HepG2 (cell line): ENCODE data around the gene SRSF1. TPM values are rescaled to one million over a fixed set of nuclear protein-coding genes. Genes with fewer than 3 reads are reported as not detected.

Experiments
- ATAC-seq: fragments of 200-7000 bp; cut with Tn5 transposase; 3 replicates; pipeline ENCODE4 v1.9.1; 2020; ENCODE audit warnings: mild to moderate bottlenecking, moderate library complexity
- BruUV-seq: library from RNA; stranded (reverse); fragments of 400-500 nt; replicated peaks from 2 replicates; lab custom pipeline; 2021; lab: Mats Ljungman, UMichigan
- CTCF ChIA-PET: fragments of 300-600 bp; formaldehyde crosslinking; extraction: SDS; loops from one replicate; lab custom pipeline; 2021; ENCODE audit warnings: low total read pairs, inconsistent platforms, low intra/inter-chr PET ratio; lab: Yijun Ruan, JAX
- POLR2A ChIA-PET: fragments of 350-600 bp; sonication (Branson Sonifier 250); formaldehyde crosslinking; loops from one replicate; lab custom pipeline; 2020; ENCODE audit warnings: antibody characterized with exemption, inconsistent platforms; lab: Yijun Ruan, JAX
- DNase-seq: peaks from one replicate; pipeline ENCODE4 v3.0.0-alpha.2; 2015; ENCODE audit warnings: low spot score
- FAIRE-seq: peaks from 3 replicates; lab custom pipeline; 2011; peaks lifted over from hg19 to GRCh38; lab: Jason Lieb, UNC
- H2AFZ ChIP-seq: one replicate; pipeline ENCODE4 v1.6.1; 2011; ENCODE audit warnings: low read length, inconsistent platforms
- H3K27ac ChIP-seq: fragments of 300-600 bp; 3 replicates; pipeline ENCODE4 v1.8.0; 2011; ENCODE audit warnings: mixed run types, mild to moderate bottlenecking, mixed read lengths, low read length, inconsistent platforms; ENCODE audit not compliant: insufficient read depth; ENCODE audit errors: extremely low read length
- H3K27me3 ChIP-seq, 2 experiments: fragments of 200-600 bp in 1 of 2; 2 replicates in 1 of 2; 3 replicates in 1 of 2; pipeline versions ENCODE4 v1.6.0 to v1.8.0; 2011; ENCODE audit warnings: low read length in 2 of 2, mild to moderate bottlenecking in 2 of 2, moderate library complexity in 2 of 2, inconsistent platforms in 1 of 2; ENCODE audit not compliant: insufficient read depth in 2 of 2, control insufficient read depth in 1 of 2
- H3K36me3 ChIP-seq, 2 experiments: fragments of 200-600 bp in 1 of 2; replicated peaks in 1 of 2; 2 replicates in 1 of 2; 3 replicates in 1 of 2; pipeline versions ENCODE4 v1.5.1 to v1.8.0; 2011; ENCODE audit warnings: low read length in 2 of 2, inconsistent platforms in 1 of 2; ENCODE audit not compliant: insufficient read depth in 2 of 2, control insufficient read depth in 1 of 2
- H3K4me1 ChIP-seq: 2 replicates; pipeline ENCODE4 v1.5.1; 2012; ENCODE audit warnings: low read length, inconsistent platforms; ENCODE audit not compliant: insufficient read depth
- H3K4me2 ChIP-seq: 2 replicates; pipeline ENCODE4 v1.6.0; 2011; ENCODE audit warnings: low read depth, low read length, inconsistent platforms
- H3K4me3 ChIP-seq, 3 experiments: fragments of 200-600 bp in 1 of 3; sonication (generic), shearing (Covaris generic) in 1 of 3; replicated peaks in 1 of 3; 2 replicates each; pipeline ENCODE4 v1.5.1; 2011 to 2016; ENCODE audit warnings: low read length in 3 of 3, inconsistent platforms in 2 of 3, low read depth in 2 of 3, mild to moderate bottlenecking in 2 of 3, control low read depth in 1 of 3, mixed read lengths in 1 of 3; ENCODE audit not compliant: insufficient read depth in 1 of 3
- H3K79me2 ChIP-seq: one replicate; pipeline ENCODE4 v1.6.1; 2011; ENCODE audit warnings: low read length, inconsistent platforms; ENCODE audit not compliant: insufficient read depth
- H3K9ac ChIP-seq: 2 replicates; pipeline ENCODE4 v1.6.0; 2011; ENCODE audit warnings: mild to moderate bottlenecking, low read depth, low read length, inconsistent platforms; ENCODE audit not compliant: insufficient read depth
- H3K9me3 ChIP-seq: 2 replicates; pipeline ENCODE4 v1.5.1; 2012; ENCODE audit warnings: mild to moderate bottlenecking, low read length
- H4K20me1 ChIP-seq: 2 replicates; pipeline ENCODE4 v1.6.0; 2011; ENCODE audit warnings: inconsistent platforms, mild to moderate bottlenecking, low read length, moderate library complexity; ENCODE audit not compliant: insufficient read depth
- AGO2 ChIP-seq: fragments of 200-400 bp; formaldehyde crosslinking; optimal IDR thresholded peaks from 2 replicates; pipeline ENCODE3; 2017; ENCODE audit warnings: mild to moderate bottlenecking, low read depth, low read length, moderate library complexity
- ERF ChIP-seq: IDR thresholded peaks from 2 replicates; pipeline ENCODE4 v1.6.1; 2018; ENCODE audit warnings: missing biosample characterization, missing genetic modification reagents
- MAFF ChIP-seq: IDR thresholded peaks from 2 replicates; pipeline ENCODE4 v1.6.1; 2011; ENCODE audit warnings: low read depth, low read length, improper control_type of control experiment
- MAFK ChIP-seq, 2 experiments: IDR thresholded peaks in 1 of 2; conservative IDR thresholded peaks in 1 of 2; 2 replicates each; pipeline ENCODE4 v1.6.1; 2011; ENCODE audit warnings: improper control_type of control experiment in 2 of 2, low read length in 2 of 2
- PAF1 ChIP-seq: IDR thresholded peaks from 2 replicates; pipeline ENCODE4 v1.6.1; 2016; ENCODE audit warnings: missing genetic modification reagents, missing compliant biosample characterization
- POLR2A ChIP-seq, 2 experiments: IDR thresholded peaks; 2 replicates each; pipeline ENCODE4 v1.6.1; 2011; ENCODE audit warnings: low read depth in 2 of 2, low read length in 2 of 2, mild to moderate bottlenecking in 1 of 2, moderate library complexity in 1 of 2; ENCODE audit not compliant: insufficient read depth in 1 of 2
- POLR2AphosphoS2 ChIP-seq: IDR thresholded peaks from 2 replicates; pipeline ENCODE4 v1.6.1; 2011; ENCODE audit warnings: low read depth, low read length, improper control_type of control experiment
- RBFOX2 ChIP-seq: fragments of 200-400 bp; formaldehyde crosslinking; IDR thresholded peaks from 2 replicates; pipeline ENCODE4 v1.6.1; 2017; ENCODE audit warnings: low read depth, mild to moderate bottlenecking, low read length
- THYN1 ChIP-seq: sonication (generic); formaldehyde crosslinking; IDR thresholded peaks from 2 replicates; pipeline ENCODE4 v1.8.1; 2023; ENCODE audit warnings: low read depth, mild to moderate bottlenecking, moderate library complexity, missing genetic modification reagents, borderline replicate concordance
- ZBTB34 ChIP-seq: sonication (generic); formaldehyde crosslinking; IDR thresholded peaks from 2 replicates; pipeline ENCODE4 v1.8.0; 2022; ENCODE audit warnings: mild to moderate bottlenecking, missing genetic modification reagents
- ZFX ChIP-seq: sonication (generic); formaldehyde crosslinking; IDR thresholded peaks from 2 replicates; pipeline ENCODE4 v1.4.0; 2020; ENCODE audit warnings: mild to moderate bottlenecking, low read depth, missing genetic modification reagents, moderate library complexity
- ZNF33B ChIP-seq: sonication (generic); formaldehyde crosslinking; IDR thresholded peaks from 2 replicates; pipeline ENCODE4 v1.5.1; 2020; ENCODE audit warnings: mild to moderate bottlenecking, missing genetic modification reagents
- ZNF619 ChIP-seq: sonication (generic); formaldehyde crosslinking; IDR thresholded peaks from 2 replicates; pipeline ENCODE4 v1.4.0; 2020; ENCODE audit warnings: mild to moderate bottlenecking, missing genetic modification reagents
- ZNF644 ChIP-seq: IDR thresholded peaks from 2 replicates; pipeline ENCODE4 v1.6.1; 2016; ENCODE audit warnings: low read depth
- WGBS: methylation state at CpG from one replicate; pipeline ENCODE4 v1.1.6; 2017; ENCODE audit warnings: low lambda C conversion rate; 5-methylcytosine and 5-hydroxymethylcytosine counted together
- in situ Hi-C: cut with HindIII; loops from 2 replicates; pipeline ENCODE4 v1.10.0; 2017; ENCODE audit warnings: low pct_unique_long_range_greater_than_20kb; ENCODE audit not compliant: extremely low pct_ligation_motif_present
- intact Hi-C: fragments of 100-400 bp; cut with micrococcal nuclease; formaldehyde crosslinking; loops from one replicate; pipeline ENCODE4 v1.10.0; 2022; ENCODE audit not compliant: unreplicated experiment
- polyA plus RNA-seq, 8 experiments: library from polyadenylated mRNA; depleted of rRNA in 3 of 8; stranded (reverse) in 7 of 8; unstranded in 1 of 8; fragments of >200 nt; fragmentation: Illumina TruSeq in 4 of 8; extraction: Trizol in 4 of 8; gene quantifications; 2 replicates each; pipeline versions ENCODE4 v1.2.1 to v1.2.3, GENCODE V29; 2011 to 2016; ENCODE audit warnings: low read depth in 4 of 8, missing spikeins in 1 of 8, mixed read lengths in 1 of 8; ENCODE audit not compliant: insufficient read depth in 1 of 8
- total RNA-seq, 5 experiments: library from RNA; depleted of rRNA; stranded (reverse); fragments of >200 nt; fragmentation: Illumina TruSeq; extraction: Trizol; gene quantifications; 2 replicates each; pipeline ENCODE4 v1.2.3, GENCODE V29; 2016; ENCODE audit warnings: low read depth in 1 of 5
- TF ChIP-seq, protein P1 (sequence below): sonication (generic); formaldehyde crosslinking; IDR thresholded peaks from 2 replicates; pipeline ENCODE4 v1.8.1; 2023; ENCODE audit warnings: mild to moderate bottlenecking, missing genetic modification reagents, borderline replicate concordance
- TF ChIP-seq, protein P2 (sequence below): sonication (generic); formaldehyde crosslinking; IDR thresholded peaks from 2 replicates; pipeline ENCODE4 v1.5.0; 2020; ENCODE audit warnings: missing genetic modification reagents

Gene SRSF1
- total and polyA plus RNA-seq, 2 of the 13 experiments (the other 11 are each of a cell fraction or from before 2014, with no cell fraction given) = 142 to 445 TPM

DNA sequence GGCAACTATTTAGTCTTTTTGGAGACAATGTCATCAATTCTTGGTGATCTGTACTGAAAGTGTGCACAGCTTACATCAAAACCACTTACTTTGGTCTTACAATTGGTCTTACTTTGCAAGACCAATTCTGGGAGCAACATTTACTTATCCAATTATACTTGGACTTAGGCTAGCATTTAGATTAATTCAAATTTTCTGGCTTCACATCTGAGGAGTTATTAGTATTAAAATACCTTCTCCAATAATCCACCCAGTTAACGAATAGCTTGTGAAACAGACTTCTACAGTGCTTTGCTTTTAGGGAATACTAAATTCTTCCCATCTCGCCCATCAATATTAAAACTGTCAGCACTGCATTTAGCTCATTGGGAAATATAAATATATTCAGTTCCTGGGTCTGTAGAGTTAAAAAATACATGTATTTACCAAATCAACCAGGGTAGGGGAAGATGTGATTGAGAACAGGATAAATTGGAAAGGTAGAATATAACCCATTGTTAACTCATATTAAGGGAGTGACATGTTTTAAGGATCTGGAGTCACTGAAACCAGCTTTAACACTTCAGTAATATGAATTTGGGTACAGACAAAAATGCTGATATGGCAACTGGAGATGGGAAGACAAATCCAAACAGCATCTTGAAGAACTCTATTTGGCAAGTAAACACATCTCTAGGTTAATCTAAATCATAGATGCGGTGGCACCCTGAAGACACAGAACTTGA lies 9.8 kb downstream of the SRSF1 start:
- intact Hi-C loops = no loop called here
- CTCF ChIA-PET = interaction anchor here (1.5 kb wide), 1 partner anchor 139 kb away, joined by 7 read pairs; no protein-coding TSS in a partner anchor
- WGBS = 99% methylated on average over 3 of the region's 3 CpGs

More for the DNA sequence above, 9.8 kb downstream of the SRSF1 start:
- no peak overlapping the region for H3K27ac ChIP-seq
- no peak overlapping the region for H3K9ac ChIP-seq
- TF ChIP-seq MAFF (peak; percentile 76), ZBTB34 (CRISPR knock-in tag) (no peak), RBFOX2 (peak; percentile 29), POLR2AphosphoS2 (peak; percentile 43), ZNF644 (CRISPR knock-in tag) (no peak), MAFK (conservative IDR thresholded peaks at IDR 0.05 in 1 of 2, IDR thresholded peaks at IDR 0.05 in 1 of 2; ENCODE audit: low read length in 2 of 2) (peak; percentile 82 to 86), THYN1 (CRISPR knock-in tag) (no peak), ZNF33B (CRISPR knock-in tag) (no peak), ZFX (no peak), PAF1 (peak; percentile 61; the same call in 1 of the 2 replicates), ERF (CRISPR knock-in tag) (no peak), ZNF619 (no peak), AGO2 (peak; percentile 53), POLR2A (IDR thresholded peaks at IDR 0.05; ENCODE audit: insufficient read depth in 1 of 2, low read depth in 2 of 2, low read length in 2 of 2) (0 out of 4 replicates have a peak, but pooled peaks of 1 of the 2 experiments have one; percentile 6)
- TF ChIP-seq, protein P1, sequence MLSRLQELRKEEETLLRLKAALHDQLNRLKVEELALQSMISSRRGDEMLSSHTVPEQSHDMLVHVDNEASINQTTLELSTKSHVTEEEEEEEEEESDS (CRISPR knock-in tag) = no peak
- TF ChIP-seq, protein P2, sequence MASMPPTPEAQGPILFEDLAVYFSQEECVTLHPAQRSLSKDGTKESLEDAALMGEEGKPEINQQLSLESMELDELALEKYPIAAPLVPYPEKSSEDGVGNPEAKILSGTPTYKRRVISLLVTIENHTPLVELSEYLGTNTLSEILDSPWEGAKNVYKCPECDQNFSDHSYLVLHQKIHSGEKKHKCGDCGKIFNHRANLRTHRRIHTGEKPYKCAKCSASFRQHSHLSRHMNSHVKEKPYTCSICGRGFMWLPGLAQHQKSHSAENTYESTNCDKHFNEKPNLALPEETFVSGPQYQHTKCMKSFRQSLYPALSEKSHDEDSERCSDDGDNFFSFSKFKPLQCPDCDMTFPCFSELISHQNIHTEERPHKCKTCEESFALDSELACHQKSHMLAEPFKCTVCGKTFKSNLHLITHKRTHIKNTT (CRISPR knock-in tag) = no peak
- in situ Hi-C loops = loop anchor here (5.0 kb wide), 1 partner anchor 135 kb away; no protein-coding TSS in a partner anchor
- no peak overlapping the region for H3K4me2 ChIP-seq
- no peaks in the 10 kb centered on the region for H3K9me3 ChIP-seq
- H3K4me3 ChIP-seq = no peak overlapping the region
- H4K20me1 ChIP-seq = peaks cover 20% of the 10 kb centered on the region
- no peaks in the 10 kb centered on the region for H3K27me3 ChIP-seq
- peaks cover 49% of the 10 kb centered on the region for H3K4me1 ChIP-seq
- POLR2A ChIA-PET = interaction anchor here (1.2 to 14.7 kb wide), 9 partner anchors 7 to 158 kb away, joined by 4 to 173 read pairs (median 10); partner anchors contain the start of genes MRPS23, SRSF1 and VEZF1
- H3K36me3 ChIP-seq = peaks cover 0 to 11% of the 10 kb centered on the region in 2 experiments; a peak in 2 of 5 replicates
- no TSS peak for BruUV-seq
- ATAC-seq (no peak), DNase-seq (no peak), FAIRE-seq (no peak)
- peaks cover 3% of the 10 kb centered on the region for H3K79me2 ChIP-seq
- H2AFZ ChIP-seq = no peak overlapping the region
